Motor neuron (in vitro differentiated cells): ENCODE data around the gene UPK2. TPM values are rescaled to one million over a fixed set of nuclear protein-coding genes. Genes with fewer than 3 reads are reported as not detected.
A peak's percentile ranks its signal among the peaks of the same experiment; 100 is the strongest.

ENCODE experiments used
- ATAC-seq, 8 experiments: fragments of 200-7000 bp; cut with Tn5 transposase; replicated peaks in 6 of 8; 2 replicates each; pipeline ENCODE4 v1.8.0; 2021; ENCODE audit warnings: mild to moderate bottlenecking in 8 of 8, moderate library complexity in 8 of 8
- H3K27ac ChIP-seq, 2 donors: fragments of 250-450 bp; sonication (Bioruptor Pico); 2 replicates each; pipeline ENCODE4 v1.9.0; 2021; ENCODE audit warnings: antibody characterized with exemption in 2 of 2, mild to moderate bottlenecking in 2 of 2, moderate library complexity in 1 of 2
- H3K4me1 ChIP-seq, 2 donors: fragments of 250-450 bp; sonication (Bioruptor Pico); replicated peaks in 1 of 2; 2 replicates each; pipeline ENCODE4 v1.6.1; 2021; ENCODE audit warnings: antibody characterized with exemption in 2 of 2, mild to moderate bottlenecking in 2 of 2, moderate library complexity in 1 of 2
- H3K4me3 ChIP-seq, 5 donors: fragments of 250-450 bp; sonication (Bioruptor Pico); 2 replicates each; pipeline ENCODE4 v1.9.0; 2021; ENCODE audit warnings: antibody characterized with exemption in 5 of 5, mild to moderate bottlenecking in 5 of 5, moderate library complexity in 4 of 5
- WGBS, 10 experiments: fragments of 450-650 bp; shearing (Covaris generic); methylation state at CpG; one replicate each; pipeline ENCODE4 v1.0.0; 2022; 5-methylcytosine and 5-hydroxymethylcytosine counted together
- in situ Hi-C, 9 experiments: fragments of 400-800 bp; cut with MboI; loops; one replicate each; pipeline ENCODE4 v1.15.0; 2021; ENCODE audit warnings: low sequenced_read_pairs in 9 of 9, low pct_unique_long_range_greater_than_20kb in 2 of 9; ENCODE audit not compliant: unreplicated experiment in 9 of 9
- total RNA-seq, 8 experiments: library from RNA; unstranded; fragments of 300-600 nt; gene quantifications; 2 replicates each; pipeline versions ENCODE4 v1.2.3 to v1.2.4, GENCODE V29; 2022

Gene UPK2
- total RNA-seq, 8 experiments from 2014 or later, result 0.29 to 1.00 (median 0.45) TPM; not detected in 3

DNA sequence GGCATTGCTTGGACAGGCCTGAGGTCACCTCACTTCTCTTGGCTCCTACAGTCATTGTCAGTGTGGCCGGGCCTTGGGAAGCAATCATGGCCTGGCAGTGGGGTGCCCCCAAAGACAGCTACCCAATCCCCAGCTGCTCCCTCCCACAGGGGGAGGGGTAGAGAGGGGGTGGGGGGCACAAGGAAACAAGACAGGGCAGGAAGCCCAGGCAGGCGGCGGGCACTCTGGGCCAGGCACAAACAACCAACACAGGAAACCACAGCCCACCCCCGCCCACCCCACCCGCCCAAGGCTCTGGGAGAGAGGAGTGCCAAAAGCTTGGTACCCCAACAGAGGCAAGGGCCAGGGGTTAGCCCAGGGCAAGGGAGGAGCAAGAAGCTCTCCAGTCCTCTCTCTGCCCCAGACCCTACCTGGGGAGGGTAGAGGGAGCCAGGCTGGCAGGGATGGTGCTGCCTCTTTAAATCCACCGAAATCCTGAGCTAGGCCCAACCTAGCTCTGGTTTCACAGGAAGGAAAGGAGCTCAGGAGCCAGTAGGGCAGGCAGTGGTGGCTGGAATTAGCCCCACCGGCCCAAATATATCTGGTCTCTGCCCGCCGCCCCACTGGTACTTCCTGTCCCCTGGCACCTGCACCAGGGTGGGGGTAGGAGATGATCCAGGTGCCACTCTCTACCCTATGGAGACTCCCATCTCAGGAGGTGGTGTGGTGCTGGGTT lies 42.5 kb upstream of the UPK2 start:
- Histone ChIP-seq H3K4me3 (no peak overlapping the region), H3K27ac (no peak overlapping the region), H3K4me1 (peaks cover 66 to 68% of the 10 kb centered on the region in 2 donors)
- in situ Hi-C loops, result no loop called here
- WGBS, 10 experiments, result 50% methylated on average over 2 of the region's 9 CpGs; no CpG with 5 or more reads in 9 of the 10 experiments
- ATAC-seq, result no peak

DNA sequence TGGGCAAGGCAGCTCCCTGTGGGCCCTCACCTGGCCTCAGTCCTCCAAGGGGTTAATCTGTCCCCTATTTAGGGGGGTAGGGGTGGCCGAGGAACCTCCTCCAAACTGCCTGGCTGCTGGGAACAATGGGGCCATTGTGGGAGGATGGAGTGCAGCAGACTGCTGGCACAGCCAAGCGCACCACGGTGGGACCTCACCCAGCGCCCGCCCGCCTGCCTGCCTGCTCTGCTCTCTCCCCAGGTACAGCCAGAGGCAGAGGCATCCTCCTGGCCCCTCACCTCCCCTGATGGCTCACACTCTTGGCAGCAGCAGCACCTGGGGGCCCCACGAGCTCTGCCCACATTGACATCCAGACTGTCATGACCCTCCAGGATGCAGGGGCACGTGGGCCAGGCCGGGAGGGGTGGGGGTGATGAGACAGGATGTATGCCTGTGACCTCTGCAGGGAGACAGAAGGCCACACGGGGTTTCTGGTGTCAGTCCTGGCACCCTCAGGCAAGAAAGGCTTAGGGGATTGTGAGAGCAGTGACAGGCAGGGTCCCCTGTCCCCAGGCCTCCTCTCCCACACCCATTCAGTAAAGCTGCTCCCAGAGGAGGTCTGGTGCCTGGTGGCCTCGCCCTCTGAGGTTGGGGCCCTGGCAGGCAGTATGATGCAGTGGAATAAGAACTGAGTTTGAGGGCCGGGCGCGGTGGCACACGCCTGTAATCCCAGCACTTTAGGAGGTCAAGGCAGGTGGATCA lies 41.8 kb upstream of the UPK2 start:
- H3K4me1 ChIP-seq, result peaks cover 67 to 68% of the 10 kb centered on the region in 2 donors
- 20 to 80% (median 71%) methylated on average over 1 to 4 of the region's 15 CpGs; no CpG with 5 or more reads in 7 of the 10 experiments for WGBS, 10 experiments
- no peak overlapping the region for H3K4me3 ChIP-seq
- ATAC-seq, result no peak
- in situ Hi-C loops, result no loop called here
- no peak overlapping the region for H3K27ac ChIP-seq

DNA sequence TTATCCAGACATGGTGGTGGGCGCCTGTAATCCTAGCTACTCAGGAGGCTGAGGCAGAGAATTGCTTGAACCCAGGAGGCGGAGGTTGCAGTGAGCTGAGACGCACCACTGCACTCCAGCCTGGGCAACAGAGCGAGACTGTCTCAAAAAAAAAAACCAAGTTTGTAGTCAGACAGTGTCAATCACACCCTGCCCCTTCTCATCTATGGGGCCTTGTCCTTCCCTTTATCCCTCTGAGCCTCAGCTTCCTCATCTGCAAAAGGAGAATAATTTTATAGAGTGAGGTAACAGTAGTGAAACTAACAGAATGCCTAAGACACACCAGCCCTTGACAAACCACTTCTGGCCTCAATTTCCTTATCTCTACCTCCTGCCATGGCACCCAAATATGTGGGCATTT lies 41.1 kb upstream of the UPK2 start:
- H3K27ac ChIP-seq, result no peak overlapping the region
- in situ Hi-C loops, result no loop called here
- no peak for ATAC-seq
- peaks cover 67 to 68% of the 10 kb centered on the region in 2 donors for H3K4me1 ChIP-seq
- 92 to 100% (median 100%) methylated on average over 1 to 4 of the region's 4 CpGs; no CpG with 5 or more reads in 3 of the 10 experiments for WGBS, 10 experiments
- H3K4me3 ChIP-seq, result no peak overlapping the region

DNA sequence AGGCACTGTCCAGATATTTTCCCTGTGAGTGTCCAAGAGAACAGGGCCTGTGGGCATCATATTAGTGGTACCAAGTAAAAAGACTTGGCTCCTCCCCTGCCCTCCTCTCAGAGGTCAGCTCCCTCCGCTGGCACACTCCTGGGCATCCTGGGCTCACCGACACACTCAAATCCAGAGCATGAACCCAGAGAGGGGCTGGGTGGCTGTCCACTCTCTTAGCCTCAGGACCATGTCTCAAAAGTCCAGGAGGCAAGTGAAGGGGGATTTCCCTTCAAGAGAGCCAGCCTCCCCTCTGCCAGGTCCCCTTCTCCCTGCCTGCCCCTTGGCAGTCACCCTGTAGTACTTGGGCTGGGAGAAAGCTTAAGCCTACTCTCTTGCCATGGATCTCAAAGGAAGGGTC lies 40.7 kb upstream of the UPK2 start:
- Histone ChIP-seq H3K4me1 (peaks cover 67 to 68% of the 10 kb centered on the region in 2 donors), H3K27ac (no peak overlapping the region), H3K4me3 (no peak overlapping the region)
- no peak for ATAC-seq
- in situ Hi-C loops, result no loop called here
- WGBS, 10 experiments, result 60 to 100% (median 94%) methylated on average over 1 to 2 of the region's 2 CpGs; no CpG with 5 or more reads in 7 of the 10 experiments

DNA sequence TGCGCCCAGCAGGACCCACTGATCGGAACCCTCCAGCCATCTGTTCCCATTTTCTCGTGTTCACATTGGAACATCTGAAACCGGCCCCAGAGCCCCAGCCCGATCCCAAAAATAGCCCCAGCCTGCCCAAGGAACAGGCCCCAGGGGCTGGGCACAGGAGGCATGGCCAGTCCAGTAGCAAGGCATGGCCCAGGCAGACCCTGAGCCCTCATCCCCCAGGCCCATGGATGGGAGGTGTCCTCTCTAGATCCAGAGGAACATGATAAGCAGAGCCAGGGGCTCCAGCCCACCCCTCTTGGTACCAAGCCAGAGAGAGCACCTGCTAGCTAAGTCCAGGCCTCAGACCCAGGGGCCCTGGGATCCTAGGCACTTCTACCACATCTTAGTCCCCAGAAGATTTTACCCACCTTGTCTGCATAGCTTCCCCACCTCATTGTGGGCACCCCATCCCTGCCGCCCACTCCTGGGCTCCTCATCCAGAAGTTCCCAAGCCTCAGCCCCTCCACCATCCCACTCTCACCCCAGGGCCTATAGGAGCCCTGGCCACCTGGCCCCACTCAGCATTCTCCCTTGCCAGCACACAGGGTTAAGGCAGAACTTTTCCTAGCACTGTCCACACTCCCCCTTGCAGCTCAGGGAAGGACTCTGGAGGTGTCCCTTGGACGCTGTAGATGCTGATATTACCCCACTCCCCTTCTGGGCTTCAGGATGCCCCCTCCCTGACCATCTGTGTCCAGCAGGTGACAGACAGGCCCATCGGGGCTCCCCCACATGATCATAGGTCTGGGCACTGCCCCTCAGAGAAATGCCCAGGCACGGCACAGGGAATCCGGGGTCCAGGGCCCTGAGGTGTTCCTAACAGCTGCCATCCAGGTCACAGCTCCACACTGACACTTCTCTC lies 39.9 kb upstream of the UPK2 start:
- no peak for ATAC-seq
- H3K27ac ChIP-seq, result peak overlapping the region in 1 of 2 donors; percentile 39
- no peak overlapping the region for H3K4me3 ChIP-seq
- in situ Hi-C loops, result no loop called here
- 55 to 86% (median 67%) methylated on average over 1 to 4 of the region's 10 CpGs; no CpG with 5 or more reads in 5 of the 10 experiments for WGBS, 10 experiments
- H3K4me1 ChIP-seq, result peaks cover 67 to 68% of the 10 kb centered on the region in 2 donors

DNA sequence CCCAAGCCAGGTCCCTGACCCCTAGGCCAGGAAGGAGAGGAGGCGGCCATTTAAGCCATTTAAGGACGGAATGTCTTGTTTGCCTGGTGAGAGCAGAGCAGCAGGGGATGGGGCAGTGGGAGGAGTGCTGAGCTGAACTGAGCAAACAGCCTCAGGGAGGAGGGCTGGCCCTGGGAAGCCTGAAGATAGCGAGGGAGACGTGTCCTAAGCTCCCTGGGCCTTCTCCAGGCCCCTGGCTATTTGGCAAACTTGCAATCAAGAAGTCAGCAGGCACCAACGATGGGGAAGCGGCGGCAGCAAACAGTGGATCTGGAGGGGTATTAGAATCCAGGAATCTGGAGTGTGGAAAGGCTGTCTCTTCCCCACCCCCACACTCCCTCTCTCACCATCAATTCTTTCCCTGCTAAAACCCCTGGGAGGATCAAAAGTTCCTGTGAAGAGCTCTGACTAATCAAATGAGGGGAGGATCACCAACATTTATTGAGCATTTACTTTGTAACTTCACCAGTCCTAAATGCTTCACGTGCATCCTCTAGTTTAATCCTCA lies 39.2 kb upstream of the UPK2 start:
- ATAC-seq, result peak in 4 of 8 experiments; percentile 4 to 53 (median 12)
- no peak overlapping the region for H3K4me3 ChIP-seq
- WGBS, 10 experiments, result 0 to 34% (median 22%) methylated on average over 1 to 7 of the region's 8 CpGs; no CpG with 5 or more reads in 2 of the 10 experiments
- H3K4me1 ChIP-seq, result peaks cover 67 to 68% of the 10 kb centered on the region in 2 donors
- in situ Hi-C loops, result no loop called here
- peak overlapping the region in 1 of 2 donors; percentile 39 for H3K27ac ChIP-seq

DNA sequence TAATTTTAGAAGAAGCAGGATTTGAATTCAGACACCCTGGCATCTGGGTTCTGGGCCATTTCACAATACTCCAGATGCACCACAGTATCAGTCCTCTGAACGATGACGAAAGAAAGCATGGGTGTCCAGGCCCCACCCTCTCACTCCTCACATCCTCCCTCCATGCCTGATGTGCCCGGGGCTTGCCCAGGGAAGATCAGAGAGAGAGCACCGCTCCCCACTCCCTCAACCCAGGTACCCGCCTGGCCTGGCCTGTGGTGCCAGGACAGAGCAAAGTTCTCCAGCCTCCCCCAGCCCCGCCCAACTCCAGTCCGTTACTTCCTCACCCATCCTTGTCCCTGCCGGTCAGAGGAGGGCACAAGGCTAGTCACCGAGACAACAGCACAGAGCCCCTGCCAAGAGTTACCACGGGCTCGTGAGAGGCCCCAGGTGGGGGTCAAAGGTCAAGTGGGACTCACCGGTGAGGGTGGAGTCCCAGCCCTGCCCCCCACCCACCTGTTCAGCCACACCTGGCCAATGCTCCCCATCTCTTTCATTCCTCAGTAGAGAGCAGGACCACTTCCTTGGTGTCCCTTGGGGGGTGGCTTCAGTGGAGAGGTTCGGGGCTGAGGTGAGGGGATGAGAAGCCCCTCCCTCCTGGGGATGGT lies 38.5 kb upstream of the UPK2 start:
- 0 to 80% (median 10%) methylated on average over 1 to 4 of the region's 13 CpGs; no CpG with 5 or more reads in 2 of the 10 experiments for WGBS, 10 experiments
- in situ Hi-C loops, result no loop called here
- peaks cover 67 to 68% of the 10 kb centered on the region in 2 donors for H3K4me1 ChIP-seq
- H3K4me3 ChIP-seq, result peak overlapping the region in 3 of 5 donors; percentile 7 to 23 (median 13)
- peak in 3 of 8 experiments; percentile 28 to 36 (median 31) for ATAC-seq
- H3K27ac ChIP-seq, result peak overlapping the region in 1 of 2 donors; percentile 73

DNA sequence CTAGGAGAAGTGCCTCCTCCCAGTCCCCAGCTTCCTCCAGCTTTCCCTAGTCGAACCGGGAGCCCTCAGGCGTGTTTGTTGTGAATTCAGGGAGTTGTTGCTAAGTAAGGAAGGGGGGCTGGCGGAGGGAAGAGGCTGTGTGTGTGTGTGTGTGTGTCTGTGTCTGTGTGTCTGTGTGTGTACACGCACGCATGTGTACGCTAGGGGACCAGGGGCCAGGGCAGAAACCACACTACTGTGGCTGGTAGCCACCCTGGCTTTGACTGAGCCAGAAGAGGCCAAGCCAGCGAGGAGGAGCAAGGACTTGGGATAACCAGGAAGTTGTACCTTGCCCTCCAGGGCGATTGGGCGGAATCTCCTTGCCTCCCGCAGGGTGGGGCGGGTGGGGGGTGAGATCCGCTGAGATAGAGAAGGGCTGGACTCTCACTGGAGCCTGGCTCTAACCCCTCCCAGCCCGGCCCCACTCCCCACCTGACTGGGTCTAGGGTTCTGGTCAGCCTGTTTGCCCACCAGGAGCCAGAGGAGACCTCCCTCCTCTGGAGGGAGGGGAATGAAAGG lies 37.9 kb upstream of the UPK2 start:
- H3K4me1 ChIP-seq, result peaks cover 67 to 68% of the 10 kb centered on the region in 2 donors
- peak overlapping the region in 3 of 5 donors; percentile 13 to 23 (median 15) for H3K4me3 ChIP-seq
- H3K27ac ChIP-seq, result peak overlapping the region in 1 of 2 donors; percentile 73
- in situ Hi-C loops, result no loop called here
- WGBS, 10 experiments, result 0 to 34% (median 2%) methylated on average over 2 to 8 of the region's 14 CpGs; no CpG with 5 or more reads in 5 of the 10 experiments
- peak; percentile 2 to 61 (median 17) for ATAC-seq

DNA sequence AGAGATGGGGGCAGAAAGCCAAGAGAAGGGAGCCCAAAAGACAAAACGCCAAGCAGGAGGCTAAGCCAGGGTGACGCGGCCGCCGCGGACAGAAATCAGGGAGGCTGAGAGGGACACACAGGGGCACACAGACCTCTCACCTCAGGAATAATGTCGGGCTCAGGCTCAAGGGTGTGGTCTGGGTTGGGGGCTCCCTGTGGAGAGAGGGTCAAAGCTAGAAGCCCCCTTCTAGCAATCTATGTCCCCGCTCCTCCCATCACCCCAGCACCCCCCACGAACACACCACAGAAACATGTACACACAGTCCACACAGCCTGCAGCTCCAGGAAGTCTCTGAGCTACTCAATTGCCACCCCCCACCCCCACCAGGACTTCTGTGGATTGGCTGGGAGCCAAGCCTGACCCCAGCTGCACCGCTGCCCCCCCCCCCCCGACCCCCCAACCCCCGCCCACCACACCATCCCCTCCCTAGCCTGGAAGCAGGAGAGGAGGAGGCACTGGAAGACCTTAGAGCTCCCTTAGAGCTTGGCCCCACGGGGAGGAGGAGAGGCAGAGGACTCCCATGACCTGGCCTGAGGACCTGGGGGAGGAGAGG lies 37.3 kb upstream of the UPK2 start:
- no CpG with 5 or more reads among the region's 13 CpGs for WGBS, 10 experiments
- in situ Hi-C loops, result no loop called here
- H3K4me1 ChIP-seq, result peaks cover 72 to 74% of the 10 kb centered on the region in 2 donors
- peak overlapping the region in 2 of 5 donors; percentile 15 to 23 for H3K4me3 ChIP-seq
- H3K27ac ChIP-seq, result peak overlapping the region; percentile 40 to 84
- peak in 5 of 8 experiments; percentile 6 to 45 (median 38) for ATAC-seq

DNA sequence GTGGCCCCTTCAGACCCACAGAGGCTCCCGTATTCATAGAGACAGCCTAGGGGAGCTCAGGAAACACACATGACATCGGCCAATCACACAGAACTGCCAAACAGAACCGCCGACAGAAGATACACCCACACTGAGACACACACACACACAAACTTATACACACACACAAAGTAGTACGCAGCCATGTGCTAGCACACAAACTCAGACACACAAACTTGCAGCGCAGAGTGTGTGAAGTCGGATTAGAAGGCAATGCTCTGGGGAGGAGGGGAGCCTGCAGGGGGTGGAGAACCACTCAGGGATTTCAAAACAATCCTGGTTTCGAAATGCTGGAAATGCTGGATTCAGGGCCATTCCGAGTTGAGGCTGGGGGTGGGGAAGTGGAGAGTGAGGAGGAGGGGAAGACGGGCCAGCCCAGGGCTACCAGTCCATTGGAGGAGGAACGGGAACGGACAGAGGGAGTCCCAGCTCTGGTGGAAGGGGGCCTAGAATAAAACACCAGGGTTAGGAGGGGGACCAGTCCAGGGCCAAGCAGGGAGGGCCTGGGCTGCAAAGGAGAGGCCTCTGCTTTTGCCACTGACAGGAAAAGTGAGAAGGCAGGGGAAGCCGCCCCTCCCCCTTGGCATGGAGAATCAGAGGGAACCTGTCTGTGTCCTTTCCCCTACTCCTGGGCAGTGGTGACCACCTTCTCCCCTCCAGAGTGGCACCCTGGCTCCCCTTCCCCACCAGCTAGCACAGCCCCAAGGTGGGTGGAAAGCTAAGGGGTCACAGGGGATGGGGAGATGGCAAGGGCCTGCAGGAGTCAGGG lies 34.8 kb upstream of the UPK2 start:
- in situ Hi-C loops, result no loop called here
- peak overlapping the region in 1 of 2 donors; percentile 6 for H3K27ac ChIP-seq
- H3K4me1 ChIP-seq, result peaks cover 75 to 77% of the 10 kb centered on the region in 2 donors
- ATAC-seq, result peak in 2 of 8 experiments; percentile 3
- 10 to 26% (median 17%) methylated on average over 2 to 5 of the region's 13 CpGs; no CpG with 5 or more reads in 7 of the 10 experiments for WGBS, 10 experiments
- H3K4me3 ChIP-seq, result peak overlapping the region in 3 of 5 donors; percentile 11 to 16 (median 12)
